Measurements from ENCODE around the gene IGFBP4.
"Not testable (repeated sequence)": the region's sequence is repeated elsewhere in the genome, so short reads cannot be mapped to it uniquely, and the experiment has no call there.

The IGFBP4 gene

GRCh38 chr17:40443196-40443987 lies at the start of gene IGFBP4:
Gene IGFBP4, plus strand, starts transcription at chr17:40443450. Its CDS starts 286 bp downstream, at chr17:40443736.
- Mint-ChIP-seq H3K4me3 (peak within 1 kb of the TSS; percentile 73), H3K36me3 (no peaks in the 10 kb centered on the region), H3K27me3 (no peaks in the 10 kb centered on the region), H3K9me3 (no peaks in the 10 kb centered on the region), H3K4me1 (peaks cover 34% of the 10 kb centered on the region), H3K27ac (peak within 1 kb of the TSS; percentile 59)

DNA sequence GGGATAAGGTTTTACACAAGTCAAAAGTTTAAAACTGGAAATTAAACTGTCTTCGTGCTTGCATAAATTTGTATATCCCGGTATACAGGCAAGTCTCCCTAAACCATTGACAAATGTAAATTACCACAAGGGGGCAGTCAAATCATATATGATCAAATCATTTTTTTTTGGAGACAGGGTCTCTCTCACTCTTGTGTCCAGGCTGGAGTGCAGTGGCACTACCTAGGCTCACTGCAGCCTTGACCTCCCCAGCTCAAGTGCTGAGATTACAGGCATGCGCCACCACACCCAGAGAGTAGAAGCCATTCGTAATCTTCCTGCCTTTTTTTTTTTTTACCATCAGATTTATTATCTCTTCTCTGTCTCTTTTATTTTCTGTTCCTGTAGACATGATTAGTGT lies 44.1 kb upstream of the IGFBP4 start:
- no peak overlapping the region for H3K4me3 Mint-ChIP-seq
- no peaks in the 10 kb centered on the region for H3K27me3 Mint-ChIP-seq
- H3K36me3 Mint-ChIP-seq = no peaks in the 10 kb centered on the region
- H3K27ac Mint-ChIP-seq = no peak overlapping the region
- no peaks in the 10 kb centered on the region for H3K9me3 Mint-ChIP-seq
- H3K4me1 Mint-ChIP-seq = peaks cover 34% of the 10 kb centered on the region

DNA sequence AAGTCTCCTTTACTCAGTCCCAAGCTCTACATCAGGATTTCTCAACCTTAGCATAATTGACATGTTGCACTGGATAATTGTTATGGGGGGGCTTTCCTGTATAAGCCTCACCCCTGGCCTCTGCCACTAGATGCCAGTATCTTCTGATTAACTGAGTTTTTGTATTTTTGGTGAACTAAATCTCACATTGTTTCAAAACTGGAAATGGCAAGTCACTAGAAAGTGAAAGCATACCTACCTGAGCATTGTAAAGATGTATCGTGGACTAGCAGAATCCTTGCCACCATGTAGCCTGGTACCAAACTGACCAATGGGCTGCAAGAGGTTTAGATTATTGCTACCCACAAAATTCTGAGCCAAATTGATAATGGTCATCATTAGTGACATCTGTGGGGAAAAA lies 40.6 kb upstream of the IGFBP4 start:
- peaks cover 35% of the 10 kb centered on the region for H3K4me1 Mint-ChIP-seq
- no peaks in the 10 kb centered on the region for H3K27me3 Mint-ChIP-seq
- peak overlapping the region; percentile 56 for H3K4me3 Mint-ChIP-seq
- no peaks in the 10 kb centered on the region for H3K9me3 Mint-ChIP-seq
- no peak overlapping the region for H3K27ac Mint-ChIP-seq
- H3K36me3 Mint-ChIP-seq = no peaks in the 10 kb centered on the region

- no peaks in the 10 kb centered on the region for H3K36me3 Mint-ChIP-seq
Observed at GRCh38 chr17:40404003-40404402, 39.2 kb upstream of the IGFBP4 start.

DNA sequence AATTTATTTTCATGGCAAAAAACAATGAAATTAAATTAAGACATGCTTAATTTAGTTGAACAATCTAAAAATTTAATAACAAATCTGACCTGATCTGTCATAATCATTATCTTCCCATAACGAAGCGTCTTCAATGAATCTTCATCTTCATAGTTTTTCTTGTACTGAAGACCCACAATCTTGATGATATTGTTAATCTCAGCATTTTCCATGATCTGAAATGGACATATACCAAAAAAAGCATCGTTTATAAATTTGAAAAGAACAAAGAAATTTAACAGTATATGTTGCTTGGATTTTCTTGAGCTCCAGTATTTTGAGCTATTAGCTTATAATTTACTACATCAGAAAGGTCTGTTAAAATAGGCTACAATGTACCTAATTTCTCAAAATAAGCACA lies 35.8 kb upstream of the IGFBP4 start:
- H3K36me3 Mint-ChIP-seq = no peaks in the 10 kb centered on the region
- no peak overlapping the region for H3K27ac Mint-ChIP-seq
- H3K9me3 Mint-ChIP-seq = no peaks in the 10 kb centered on the region

More at GRCh38 chr17:40404003-40404402, 39.2 kb upstream of the IGFBP4 start:
- Mint-ChIP-seq H3K4me1 (peaks cover 35% of the 10 kb centered on the region), H3K4me3 (no peak overlapping the region), H3K27ac (peak overlapping the region; percentile 35), H3K27me3 (no peaks in the 10 kb centered on the region), H3K9me3 (no peaks in the 10 kb centered on the region)

GRCh38 chr17:40409540-40409939 lies 33.7 kb upstream of the IGFBP4 start:
- not testable (repeated sequence) for H3K36me3 Mint-ChIP-seq, H3K27me3 Mint-ChIP-seq, H3K4me3 Mint-ChIP-seq, H3K27ac Mint-ChIP-seq, H3K4me1 Mint-ChIP-seq, H3K9me3 Mint-ChIP-seq

More for the DNA sequence above, 35.8 kb upstream of the IGFBP4 start:
- Mint-ChIP-seq H3K4me1 (peaks cover 18% of the 10 kb centered on the region), H3K4me3 (no peak overlapping the region), H3K27me3 (no peaks in the 10 kb centered on the region)

DNA sequence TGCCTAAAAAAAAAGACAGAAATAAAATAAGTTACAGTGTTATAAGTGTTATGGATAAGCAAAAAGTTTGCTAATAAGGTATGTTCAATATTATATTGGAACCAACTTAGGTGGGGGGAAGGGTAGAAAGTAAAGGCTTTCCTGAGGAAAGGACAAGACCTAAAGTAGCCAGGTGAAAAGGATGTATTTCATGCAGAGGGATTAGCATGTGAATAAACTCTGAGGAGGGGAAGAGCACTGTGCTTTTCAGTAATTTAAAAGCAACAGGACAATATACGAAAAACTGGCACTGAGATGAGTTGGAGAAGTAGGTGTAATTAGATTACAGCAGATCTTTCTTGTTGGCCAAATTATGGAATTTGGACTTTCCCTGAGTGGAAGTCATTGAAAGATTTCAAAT lies 33.2 kb upstream of the IGFBP4 start:
- H3K27ac Mint-ChIP-seq = peak overlapping the region; percentile 39
- no peak overlapping the region for H3K4me3 Mint-ChIP-seq
- H3K27me3 Mint-ChIP-seq = no peaks in the 10 kb centered on the region
- H3K9me3 Mint-ChIP-seq = no peaks in the 10 kb centered on the region
- peaks cover under 1% of the 10 kb centered on the region for H3K4me1 Mint-ChIP-seq
- no peaks in the 10 kb centered on the region for H3K36me3 Mint-ChIP-seq

- Mint-ChIP-seq H3K27ac (no peak overlapping the region), H3K4me1 (peaks cover 8% of the 10 kb centered on the region), H3K27me3 (no peaks in the 10 kb centered on the region), H3K9me3 (no peaks in the 10 kb centered on the region), H3K36me3 (no peaks in the 10 kb centered on the region), H3K4me3 (no peak overlapping the region)
Observed at GRCh38 chr17:40411821-40412220, 31.4 kb upstream of the IGFBP4 start.

- H3K27ac Mint-ChIP-seq = no peak overlapping the region
- H3K4me1 Mint-ChIP-seq = peaks cover 15% of the 10 kb centered on the region
- H3K9me3 Mint-ChIP-seq = no peaks in the 10 kb centered on the region
- no peak overlapping the region for H3K4me3 Mint-ChIP-seq
- H3K27me3 Mint-ChIP-seq = no peaks in the 10 kb centered on the region
- H3K36me3 Mint-ChIP-seq = no peaks in the 10 kb centered on the region
Observed at GRCh38 chr17:40412880-40413279, 30.4 kb upstream of the IGFBP4 start.

DNA sequence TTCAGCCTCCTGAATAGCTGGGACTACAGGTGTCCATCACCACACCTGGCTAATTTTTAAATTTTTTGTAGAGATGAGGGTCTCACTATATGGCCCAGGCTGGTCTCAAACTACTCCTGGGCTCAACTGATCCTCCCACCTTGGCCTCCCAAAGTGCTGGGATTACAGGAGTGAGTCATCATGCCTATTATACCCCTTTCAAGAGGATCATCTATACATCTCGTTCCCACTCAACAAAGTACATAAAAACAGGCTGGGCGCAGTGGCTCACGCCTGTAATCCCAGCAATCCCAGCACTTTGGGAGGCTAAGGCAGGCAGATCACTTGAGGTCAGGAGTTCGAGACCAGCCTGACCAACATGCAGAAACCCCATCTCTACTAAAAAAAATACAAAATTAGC lies 28.9 kb upstream of the IGFBP4 start:
- not testable (repeated sequence) for H3K9me3 Mint-ChIP-seq, H3K27me3 Mint-ChIP-seq, H3K36me3 Mint-ChIP-seq, H3K4me3 Mint-ChIP-seq
- peaks cover 23% of the 10 kb centered on the region for H3K4me1 Mint-ChIP-seq
- H3K27ac Mint-ChIP-seq = peak overlapping the region; percentile 23

DNA sequence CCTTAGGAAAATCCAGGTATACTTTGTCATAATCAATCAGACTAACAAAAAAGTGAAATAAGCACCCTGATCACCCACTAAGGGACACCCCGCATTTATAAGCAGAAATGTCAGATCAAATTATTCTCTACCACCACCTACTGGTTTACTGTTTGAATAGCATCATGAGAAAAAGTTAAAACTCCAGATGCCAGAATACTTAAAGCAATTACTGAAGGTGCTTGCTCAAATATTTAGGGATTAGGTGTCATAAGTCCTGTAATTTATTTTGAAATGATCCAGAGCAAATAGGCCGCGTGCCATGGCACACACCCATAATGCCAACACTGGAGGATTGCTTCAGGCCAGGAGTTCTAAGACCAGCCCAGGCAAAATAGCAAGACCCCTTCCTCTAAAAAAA lies 27.9 kb upstream of the IGFBP4 start:
- Mint-ChIP-seq H3K36me3 (no peaks in the 10 kb centered on the region), H3K27ac (peak overlapping the region; percentile 30), H3K4me1 (peaks cover 30% of the 10 kb centered on the region), H3K4me3 (no peak overlapping the region), H3K9me3 (no peaks in the 10 kb centered on the region), H3K27me3 (no peaks in the 10 kb centered on the region)

- Mint-ChIP-seq H3K36me3 (no peaks in the 10 kb centered on the region), H3K27ac (no peak overlapping the region), H3K4me1 (peaks cover 30% of the 10 kb centered on the region), H3K9me3 (no peaks in the 10 kb centered on the region), H3K27me3 (no peaks in the 10 kb centered on the region), H3K4me3 (peak overlapping the region; percentile 96)
Observed at GRCh38 chr17:40416671-40417070, 26.6 kb upstream of the IGFBP4 start.

DNA sequence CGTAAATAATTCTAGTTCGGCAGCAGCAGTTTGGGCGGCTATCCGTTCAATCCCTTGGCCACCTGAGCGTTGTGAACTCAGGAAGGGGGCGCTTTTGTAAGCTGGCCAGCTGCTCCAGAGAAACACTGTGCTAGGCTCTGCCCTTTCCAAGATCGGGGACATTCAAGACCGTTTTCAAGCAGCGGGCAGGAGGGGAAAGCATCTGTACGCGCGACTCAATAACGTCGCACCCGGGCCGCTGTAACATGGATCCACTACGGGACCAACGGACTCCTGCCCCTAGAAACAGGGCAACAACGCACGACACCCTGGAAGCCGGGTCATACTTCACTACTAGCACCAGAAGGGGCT lies 26.0 kb upstream of the IGFBP4 start:
- H3K4me3 Mint-ChIP-seq = peak overlapping the region; percentile 96
- H3K4me1 Mint-ChIP-seq = peaks cover 30% of the 10 kb centered on the region
- H3K27me3 Mint-ChIP-seq = no peaks in the 10 kb centered on the region
- no peak overlapping the region for H3K27ac Mint-ChIP-seq
- no peaks in the 10 kb centered on the region for H3K9me3 Mint-ChIP-seq
- H3K36me3 Mint-ChIP-seq = no peaks in the 10 kb centered on the region

DNA sequence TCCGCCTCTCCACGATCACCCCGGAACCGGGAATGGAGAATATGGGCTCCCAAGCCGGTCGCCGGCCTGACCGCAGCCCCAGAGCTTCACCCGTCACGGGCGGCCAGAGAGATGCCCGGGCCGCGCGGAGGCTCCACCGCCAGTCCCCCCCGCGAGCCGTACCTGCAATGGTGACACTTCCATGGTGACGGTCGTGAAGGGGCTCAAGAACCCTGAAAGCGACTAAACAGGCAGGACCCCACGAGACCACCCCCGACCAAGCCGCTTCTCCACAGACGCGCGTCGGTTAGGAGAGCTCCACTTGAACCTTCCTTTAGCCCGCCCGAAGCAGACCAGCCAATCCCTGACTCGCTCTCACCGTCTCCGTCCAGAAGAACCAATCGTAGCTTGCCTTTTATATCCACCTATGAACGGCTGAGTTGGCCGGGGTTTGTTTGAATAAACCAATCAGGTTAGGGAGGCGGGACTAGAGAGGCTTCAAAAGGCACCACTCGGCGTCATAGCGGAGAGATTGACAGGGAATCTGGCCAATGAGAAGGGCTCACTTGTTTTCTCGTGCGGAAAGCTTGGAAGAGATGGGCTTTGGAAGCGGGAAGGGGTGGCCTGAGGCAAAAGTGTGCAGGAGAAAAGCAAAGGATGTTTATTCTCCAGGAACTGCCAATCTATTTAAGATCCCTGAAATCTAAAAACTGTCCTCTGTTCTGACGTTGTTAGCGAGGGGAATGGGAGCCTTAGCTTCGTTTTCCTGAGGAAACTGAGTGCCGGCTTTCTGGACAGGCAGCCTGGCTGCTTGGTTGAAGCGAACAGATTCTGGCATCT lies 25.4 kb upstream of the IGFBP4 start, which contains the start of gene TOP2A:
Gene TOP2A (minus strand): TSS at position 288 of the 819 bp plus-strand sequence. CDS start 105 bp downstream, at position 183.
- H3K27me3 Mint-ChIP-seq = no peaks in the 10 kb centered on the region
- H3K4me3 Mint-ChIP-seq = peak within 1 kb of the TSS; percentile 96
- no peaks in the 10 kb centered on the region for H3K36me3 Mint-ChIP-seq

DNA sequence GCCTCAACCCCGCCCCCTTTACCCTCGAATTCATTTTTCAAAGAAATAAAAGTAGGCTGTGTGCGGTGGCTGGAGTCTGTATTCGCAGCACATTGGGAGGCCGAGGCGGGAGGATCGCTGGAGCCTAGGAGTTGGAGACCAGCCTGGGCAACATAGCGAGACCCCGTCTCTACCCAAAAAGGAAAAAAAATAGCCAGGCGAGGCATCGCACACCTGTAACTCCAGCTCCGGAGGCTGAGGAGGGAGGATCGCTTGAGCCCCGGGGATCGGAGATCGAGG lies 24.9 kb upstream of the IGFBP4 start:
- peak overlapping the region; percentile 96 for H3K4me3 Mint-ChIP-seq
- H3K27me3 Mint-ChIP-seq = no peaks in the 10 kb centered on the region
- H3K9me3 Mint-ChIP-seq = no peaks in the 10 kb centered on the region

More for the DNA sequence above, 25.4 kb upstream of the IGFBP4 start, which contains the start of gene TOP2A:
- H3K4me1 Mint-ChIP-seq = peaks cover 30% of the 10 kb centered on the region
- H3K27ac Mint-ChIP-seq = peak within 1 kb of the TSS; percentile 92
- H3K9me3 Mint-ChIP-seq = no peaks in the 10 kb centered on the region

More for the DNA sequence above, 24.9 kb upstream of the IGFBP4 start:
- Mint-ChIP-seq H3K4me1 (peaks cover 30% of the 10 kb centered on the region), H3K36me3 (no peaks in the 10 kb centered on the region), H3K27ac (peak overlapping the region; percentile 92)

All from activated naive CD4-positive, alpha-beta T cell treated with anti-CD3 and anti-CD28 coated beads, Interleukin-2, amount 50 U/mL, for 24 hours (primary cell).